ENCODE results near the gene CLCN1.

The CLCN1 gene

GRCh38 chr7:143355450-143356385 lies 39.8 kb downstream of the CLCN1 start:
- TF ChIP-seq, protein P1, sequence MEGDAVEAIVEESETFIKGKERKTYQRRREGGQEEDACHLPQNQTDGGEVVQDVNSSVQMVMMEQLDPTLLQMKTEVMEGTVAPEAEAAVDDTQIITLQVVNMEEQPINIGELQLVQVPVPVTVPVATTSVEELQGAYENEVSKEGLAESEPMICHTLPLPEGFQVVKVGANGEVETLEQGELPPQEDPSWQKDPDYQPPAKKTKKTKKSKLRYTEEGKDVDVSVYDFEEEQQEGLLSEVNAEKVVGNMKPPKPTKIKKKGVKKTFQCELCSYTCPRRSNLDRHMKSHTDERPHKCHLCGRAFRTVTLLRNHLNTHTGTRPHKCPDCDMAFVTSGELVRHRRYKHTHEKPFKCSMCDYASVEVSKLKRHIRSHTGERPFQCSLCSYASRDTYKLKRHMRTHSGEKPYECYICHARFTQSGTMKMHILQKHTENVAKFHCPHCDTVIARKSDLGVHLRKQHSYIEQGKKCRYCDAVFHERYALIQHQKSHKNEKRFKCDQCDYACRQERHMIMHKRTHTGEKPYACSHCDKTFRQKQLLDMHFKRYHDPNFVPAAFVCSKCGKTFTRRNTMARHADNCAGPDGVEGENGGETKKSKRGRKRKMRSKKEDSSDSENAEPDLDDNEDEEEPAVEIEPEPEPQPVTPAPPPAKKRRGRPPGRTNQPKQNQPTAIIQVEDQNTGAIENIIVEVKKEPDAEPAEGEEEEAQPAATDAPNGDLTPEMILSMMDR (conservative IDR thresholded peaks at IDR 0.05; ENCODE audit: low read depth, low read length): peak; percentile 31
- DNase-seq (ENCODE audit: low read depth): peak; percentile 47
- H3K4me3 ChIP-seq (ENCODE audit: low read depth, low read length): no peak overlapping the region

- DNase-seq (ENCODE audit: low read depth): no peak
- no peak overlapping the region for H3K4me3 ChIP-seq (ENCODE audit: low read depth, low read length)
- TF ChIP-seq, protein P1 (conservative IDR thresholded peaks at IDR 0.05; ENCODE audit: low read depth, low read length): no peak
Observed at GRCh38 chr7:143356414-143357050, 40.6 kb downstream of the CLCN1 start.

DNA sequence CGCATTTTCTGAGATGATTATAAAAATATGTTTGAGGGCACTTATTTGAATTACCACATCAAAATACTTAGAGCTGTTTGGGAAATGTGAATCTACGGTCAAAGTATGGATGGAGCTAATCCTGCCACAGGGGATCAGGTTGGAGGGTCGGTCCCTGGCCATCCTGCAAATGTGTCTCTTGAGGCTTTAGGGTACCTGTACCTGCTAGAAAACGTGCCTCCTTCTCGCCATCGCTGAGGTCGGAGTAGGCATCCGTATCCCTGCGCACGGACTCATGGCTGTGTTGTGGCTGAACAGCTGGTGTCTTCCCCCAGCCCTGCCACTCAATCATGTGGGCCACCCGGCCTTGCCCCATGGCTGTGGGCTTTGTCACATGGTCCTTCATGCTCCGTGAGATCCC lies 42.7 kb downstream of the CLCN1 start:
- DNase-seq (ENCODE audit: low read depth): no peak
- TF ChIP-seq, protein P1 (conservative IDR thresholded peaks at IDR 0.05; ENCODE audit: low read depth, low read length): no peak
- H3K4me3 ChIP-seq (ENCODE audit: low read depth, low read length): no peak overlapping the region

DNA sequence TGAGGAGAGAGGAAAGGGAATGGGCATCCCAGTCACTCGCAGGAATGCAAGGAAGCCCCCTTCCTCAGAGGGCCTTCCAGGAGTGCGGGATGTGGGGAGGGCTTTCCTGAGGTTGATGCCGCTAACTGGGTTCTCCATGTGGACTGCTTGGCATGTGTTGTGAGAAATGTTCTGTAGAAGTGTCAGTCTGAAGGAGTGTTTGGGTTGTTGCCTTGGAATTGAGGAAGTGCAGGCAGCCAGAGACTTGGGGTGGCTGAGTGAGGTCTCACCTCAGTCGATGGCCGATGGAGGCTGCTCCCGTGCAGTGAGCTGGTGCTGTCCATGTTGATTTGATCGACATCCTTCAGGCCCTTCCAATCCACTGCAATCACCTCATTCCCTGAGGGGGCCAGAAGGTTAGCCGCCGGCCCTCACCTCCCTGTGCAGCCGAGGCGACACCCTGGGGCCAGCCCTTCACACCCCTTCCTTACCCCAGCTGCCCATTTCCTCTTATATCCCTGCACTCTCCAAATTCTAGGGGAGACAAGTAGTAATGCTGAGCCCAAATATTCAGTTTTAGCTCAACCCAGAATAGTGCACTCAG lies 44.0 kb downstream of the CLCN1 start:
- TF ChIP-seq, protein P1 (conservative IDR thresholded peaks at IDR 0.05; ENCODE audit: low read depth, low read length): no peak
- no peak overlapping the region for H3K4me3 ChIP-seq (ENCODE audit: low read depth, low read length)
- DNase-seq (ENCODE audit: low read depth): no peak

- no peak overlapping the region for H3K4me3 ChIP-seq (ENCODE audit: low read depth, low read length)
- no peak for DNase-seq (ENCODE audit: low read depth)
- TF ChIP-seq, protein P1 (conservative IDR thresholded peaks at IDR 0.05; ENCODE audit: low read depth, low read length): no peak
Observed at GRCh38 chr7:143360788-143361551, 45.1 kb downstream of the CLCN1 start.

DNA sequence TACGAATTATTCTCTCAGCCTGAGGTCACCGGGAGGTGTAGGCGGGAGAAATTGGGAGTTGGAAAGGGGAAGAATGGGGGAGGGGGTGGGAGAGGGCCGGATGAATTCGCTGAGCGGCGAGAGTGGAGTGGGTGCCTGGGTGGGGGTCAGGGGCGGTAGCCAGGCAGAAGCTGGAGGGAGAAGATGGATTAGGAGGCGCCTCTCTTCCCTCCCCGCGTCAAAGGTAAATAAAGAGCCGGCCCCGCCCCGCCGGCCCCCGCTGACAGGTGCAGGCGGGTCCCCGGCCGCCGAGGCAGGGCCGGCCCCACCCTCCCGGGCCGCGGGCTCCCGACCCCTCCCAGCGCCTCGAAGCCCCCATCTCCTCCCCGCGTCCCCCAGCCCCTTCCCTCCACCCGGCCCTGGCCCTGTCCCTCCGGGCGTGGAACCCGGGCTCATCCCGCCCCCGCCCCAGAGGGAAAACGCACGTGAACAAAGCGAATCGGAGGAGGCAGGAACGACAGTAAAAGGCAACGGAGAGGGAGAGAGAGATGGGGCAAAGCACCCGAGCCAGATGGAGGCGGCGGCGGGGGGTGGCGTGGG lies 45.7 kb downstream of the CLCN1 start:
- H3K4me3 ChIP-seq (ENCODE audit: low read depth, low read length): peak overlapping the region; percentile 56
- no peak for DNase-seq (ENCODE audit: low read depth)
- TF ChIP-seq, protein P1 (conservative IDR thresholded peaks at IDR 0.05; ENCODE audit: low read depth, low read length): no peak
